GM18520 (cell line): ENCODE measurements around the gene IMPG1.

Experiments
- ATAC-seq: cut with Tn5 transposase; IDR thresholded peaks from one replicate; pipeline ENCODE4 v1.9.1; 2021; ENCODE audit not compliant: unreplicated experiment

IMPG1 gene

GRCh38 chr6:75893058-75893775, 179.2 kb downstream of the IMPG1 start:
- no peak for ATAC-seq

- ATAC-seq: no peak
These were observed 180.1 kb downstream of the IMPG1 start for GRCh38 chr6:75892384-75892783.

- ATAC-seq: no peak
These were observed 187.6 kb downstream of the IMPG1 start for GRCh38 chr6:75884822-75885221.

- ATAC-seq: no peak
These were observed 189.7 kb downstream of the IMPG1 start for GRCh38 chr6:75882734-75883133.

- no peak for ATAC-seq
These were observed 192.2 kb downstream of the IMPG1 start for GRCh38 chr6:75880305-75880704.

GRCh38 chr6:75876152-75876551, 196.3 kb downstream of the IMPG1 start:
- no peak for ATAC-seq

- ATAC-seq: no peak
These were observed 198.2 kb downstream of the IMPG1 start for GRCh38 chr6:75874224-75874623.
